Esophagus squamous epithelium (tissue), 5 donors: ENCODE data around the gene PAK1IP1. TPM values are rescaled to one million over a fixed set of nuclear protein-coding genes. Genes with fewer than 3 reads are reported as not detected.
A peak's percentile ranks its signal among the peaks of the same experiment; 100 is the strongest.
"Not testable (repeated sequence)": the region's sequence is repeated elsewhere in the genome, so short reads cannot be mapped to it uniquely, and the experiment has no call there.

ENCODE experiments used
- DNase-seq: peaks from one replicate; lab custom pipeline; 2025; lab: John Stamatoyannopoulos, UW
- H3K27ac ChIP-seq, 4 donors: fragments of 200-600 bp; sonication (generic); one replicate each; pipeline ENCODE4 v1.5.1; 2016 to 2019; ENCODE audit warnings: mild to moderate bottlenecking in 1 of 4
- H3K27me3 ChIP-seq, 4 donors: fragments of 200-600 bp; sonication (generic); 1 replicate in 3 of 4; 2 replicates in 1 of 4; pipeline versions ENCODE4 v1.5.1 to v1.6.0; 2017 to 2021; ENCODE audit warnings: antibody characterized with exemption in 1 of 4
- H3K36me3 ChIP-seq, 3 donors: fragments of 200-600 bp; sonication (generic); one replicate each; pipeline ENCODE4 v1.5.1; 2016 to 2019
- H3K4me1 ChIP-seq, 3 donors: fragments of 200-600 bp; sonication (generic); one replicate each; pipeline ENCODE4 v1.5.1; 2017 to 2019
- H3K4me3 ChIP-seq, 4 donors: fragments of 200-600 bp; sonication (generic); 1 replicate in 3 of 4; 2 replicates in 1 of 4; pipeline ENCODE4 v1.5.1; 2016 to 2019; ENCODE audit warnings: mild to moderate bottlenecking in 2 of 4, moderate library complexity in 1 of 4
- H3K9me3 ChIP-seq, 3 donors: fragments of 200-600 bp; sonication (generic); one replicate each; pipeline ENCODE4 v1.5.1; 2016 to 2019
- POLR2A ChIP-seq, 4 donors: fragments of 450-650 bp; IDR thresholded peaks; one replicate each; pipeline ENCODE4 v1.6.1; 2017; ENCODE audit warnings: antibody characterized with exemption in 4 of 4, mild to moderate bottlenecking in 4 of 4, moderate library complexity in 3 of 4
- WGBS, 2 donors: methylation state at CpG; one replicate each; pipeline ENCODE4 v1.1.5; 2018; 5-methylcytosine and 5-hydroxymethylcytosine counted together
- intact Hi-C: fragments of 100-400 bp; cut with DNase I; formaldehyde crosslinking; loops from one replicate; pipeline ENCODE4 v1.15.0; 2022
- total RNA-seq, 4 donors: library from RNA; depleted of rRNA; stranded (reverse); fragments of >200 nt; gene quantifications; one replicate each; pipeline ENCODE4 v1.1.0, GENCODE V29; 2016
- TF ChIP-seq, protein P1 (sequence below), 6 experiments: fragments of 450-650 bp in 4 of 6; fragments of 200-600 bp in 2 of 6; sonication (generic) in 2 of 6; IDR thresholded peaks; one replicate each; pipeline ENCODE4 v1.5.1; 2016 to 2019; ENCODE audit warnings: antibody characterized with exemption in 6 of 6, mild to moderate bottlenecking in 4 of 6, moderate library complexity in 4 of 6
- donor health status: DM: yes; HTN: yes; CAD: no.

Gene PAK1IP1
- total RNA-seq, 4 donors from 2014 or later, result 11.4 to 23.6 (median 19.4) TPM

GRCh38 chr6:10719296-10719963 is 24.7 kb downstream of the PAK1IP1 start:
- Histone ChIP-seq H3K27ac (peak overlapping the region in 3 of 4 donors; percentile 82 to 93 (median 88)), H3K9me3 (peaks cover 0 to 8% (median 0%) of the 10 kb centered on the region in 3 donors), H3K27me3 (no peaks in the 10 kb centered on the region), H3K36me3 (no peaks in the 10 kb centered on the region), H3K4me3 (peak overlapping the region; percentile 41 to 69 (median 63)), H3K4me1 (peaks cover 5 to 31% (median 8%) of the 10 kb centered on the region in 3 donors)
- WGBS, 2 donors, result 70 to 85% methylated on average over 7 to 8 of the region's 8 CpGs
- no peak for TF ChIP-seq POLR2A (IDR thresholded peaks at IDR 0.05)
- TF ChIP-seq, protein P1, sequence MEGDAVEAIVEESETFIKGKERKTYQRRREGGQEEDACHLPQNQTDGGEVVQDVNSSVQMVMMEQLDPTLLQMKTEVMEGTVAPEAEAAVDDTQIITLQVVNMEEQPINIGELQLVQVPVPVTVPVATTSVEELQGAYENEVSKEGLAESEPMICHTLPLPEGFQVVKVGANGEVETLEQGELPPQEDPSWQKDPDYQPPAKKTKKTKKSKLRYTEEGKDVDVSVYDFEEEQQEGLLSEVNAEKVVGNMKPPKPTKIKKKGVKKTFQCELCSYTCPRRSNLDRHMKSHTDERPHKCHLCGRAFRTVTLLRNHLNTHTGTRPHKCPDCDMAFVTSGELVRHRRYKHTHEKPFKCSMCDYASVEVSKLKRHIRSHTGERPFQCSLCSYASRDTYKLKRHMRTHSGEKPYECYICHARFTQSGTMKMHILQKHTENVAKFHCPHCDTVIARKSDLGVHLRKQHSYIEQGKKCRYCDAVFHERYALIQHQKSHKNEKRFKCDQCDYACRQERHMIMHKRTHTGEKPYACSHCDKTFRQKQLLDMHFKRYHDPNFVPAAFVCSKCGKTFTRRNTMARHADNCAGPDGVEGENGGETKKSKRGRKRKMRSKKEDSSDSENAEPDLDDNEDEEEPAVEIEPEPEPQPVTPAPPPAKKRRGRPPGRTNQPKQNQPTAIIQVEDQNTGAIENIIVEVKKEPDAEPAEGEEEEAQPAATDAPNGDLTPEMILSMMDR (IDR thresholded peaks at IDR 0.05), result no peak
- intact Hi-C loops, result no loop called here
- no peak for DNase-seq

DNA sequence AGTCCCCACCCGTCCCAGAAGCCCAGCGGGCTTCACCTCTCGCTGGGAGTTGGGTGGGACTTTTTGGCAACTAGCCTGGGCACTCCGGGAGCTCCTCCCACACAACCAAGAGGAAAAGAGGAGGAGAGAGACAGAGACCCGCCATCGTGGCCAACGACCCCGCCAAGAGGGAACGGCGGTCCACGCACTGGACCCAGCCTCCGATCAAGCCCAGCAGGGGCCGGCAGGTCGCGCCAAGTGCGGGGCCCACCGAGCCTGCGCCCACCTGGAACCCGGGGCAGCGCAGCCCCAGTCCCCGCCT is 25.1 kb downstream of the PAK1IP1 start:
- intact Hi-C loops, result no loop called here
- Histone ChIP-seq H3K27me3 (no peaks in the 10 kb centered on the region), H3K9me3 (peaks cover 0 to 8% (median 0%) of the 10 kb centered on the region in 3 donors), H3K4me3 (peak overlapping the region; percentile 41 to 69 (median 63)), H3K4me1 (peaks cover 5 to 36% (median 13%) of the 10 kb centered on the region in 3 donors), H3K36me3 (peaks cover 0 to 3% (median 0%) of the 10 kb centered on the region in 3 donors), H3K27ac (peak overlapping the region; percentile 82 to 93 (median 86))
- WGBS, 2 donors, result 70% methylated on average over 2 of the region's 21 CpGs; no CpG with 5 or more reads in 1 of the 2 donors
- TF ChIP-seq, protein P1 (IDR thresholded peaks at IDR 0.05), result no peak
- TF ChIP-seq POLR2A (IDR thresholded peaks at IDR 0.05), result no peak
- DNase-seq, result no peak

GRCh38 chr6:10720265-10720959 is 25.6 kb downstream of the PAK1IP1 start:
- H3K36me3 ChIP-seq, result peaks cover 0 to 8% (median 0%) of the 10 kb centered on the region in 3 donors
- DNase-seq, result no peak
- intact Hi-C loops, result no loop called here
- peak overlapping the region; percentile 82 to 93 (median 86) for H3K27ac ChIP-seq
- TF ChIP-seq, protein P1 (IDR thresholded peaks at IDR 0.05), result no peak
- peak in 3 of 4 donors; percentile 25 to 47 (median 44) for TF ChIP-seq POLR2A (IDR thresholded peaks at IDR 0.05)
- H3K4me1 ChIP-seq, result peaks cover 5 to 41% (median 16%) of the 10 kb centered on the region in 3 donors
- H3K9me3 ChIP-seq, result peaks cover 0 to 8% (median 0%) of the 10 kb centered on the region in 3 donors
- whole genome bisulfite sequencing, 2 donors, result no CpG with 5 or more reads among the region's 49 CpGs
- H3K4me3 ChIP-seq, result peak overlapping the region; percentile 41 to 69 (median 63)
- H3K27me3 ChIP-seq, result no peaks in the 10 kb centered on the region

DNA sequence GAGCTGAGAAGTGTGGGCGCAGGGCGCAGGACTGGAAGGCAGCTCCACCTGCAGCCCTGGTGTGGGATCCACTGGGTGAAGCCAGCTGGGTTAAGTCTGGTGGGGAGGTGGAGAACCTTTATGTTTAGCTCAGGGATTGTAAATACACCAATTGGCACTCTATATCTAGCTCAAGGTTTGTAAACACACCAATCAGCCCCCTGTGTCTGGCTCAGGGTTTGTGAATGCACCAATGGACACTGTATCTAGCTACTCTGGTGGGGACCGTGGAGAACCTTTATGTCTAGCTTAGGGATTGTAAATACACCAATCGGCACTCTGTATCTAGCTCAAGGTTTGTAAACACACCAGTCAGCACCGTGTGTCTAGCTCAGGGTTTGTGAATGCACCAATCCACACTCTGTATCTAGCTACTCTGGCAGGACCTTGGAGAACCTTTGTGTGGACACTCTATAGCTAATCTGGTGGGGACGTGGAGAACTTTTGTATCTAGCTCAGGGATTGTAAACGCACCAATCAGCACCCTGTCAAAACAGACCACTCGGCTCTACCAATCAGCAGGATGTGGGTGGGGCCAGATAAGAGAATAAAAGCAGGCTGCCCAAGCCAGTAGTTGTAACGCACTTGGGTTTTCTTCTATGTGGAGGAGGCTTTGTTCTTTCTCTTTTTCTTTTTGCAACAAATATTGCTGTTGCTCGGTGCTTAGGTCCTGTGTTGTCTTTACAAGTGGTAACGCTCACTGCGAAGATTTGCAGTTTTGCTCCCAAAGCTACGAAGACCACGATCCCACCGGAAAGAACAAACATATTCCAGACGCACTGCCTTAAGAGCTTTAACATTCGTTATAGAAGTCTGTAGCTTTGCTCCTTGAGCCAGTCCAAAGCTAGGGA is 26.4 kb downstream of the PAK1IP1 start:
- DNase-seq, intact Hi-C loops, H3K27me3 ChIP-seq, H3K9me3 ChIP-seq: not testable (repeated sequence)
- peak overlapping the region; percentile 41 to 69 (median 63) for H3K4me3 ChIP-seq
- H3K4me1 ChIP-seq, result peaks cover 5 to 47% (median 19%) of the 10 kb centered on the region in 3 donors
- peak overlapping the region; percentile 82 to 93 (median 86) for H3K27ac ChIP-seq
- H3K36me3 ChIP-seq, result peaks cover 0 to 16% (median 0%) of the 10 kb centered on the region in 3 donors
- 84 to 88% methylated on average over 11 to 15 of the region's 17 CpGs for WGBS, 2 donors

DNA sequence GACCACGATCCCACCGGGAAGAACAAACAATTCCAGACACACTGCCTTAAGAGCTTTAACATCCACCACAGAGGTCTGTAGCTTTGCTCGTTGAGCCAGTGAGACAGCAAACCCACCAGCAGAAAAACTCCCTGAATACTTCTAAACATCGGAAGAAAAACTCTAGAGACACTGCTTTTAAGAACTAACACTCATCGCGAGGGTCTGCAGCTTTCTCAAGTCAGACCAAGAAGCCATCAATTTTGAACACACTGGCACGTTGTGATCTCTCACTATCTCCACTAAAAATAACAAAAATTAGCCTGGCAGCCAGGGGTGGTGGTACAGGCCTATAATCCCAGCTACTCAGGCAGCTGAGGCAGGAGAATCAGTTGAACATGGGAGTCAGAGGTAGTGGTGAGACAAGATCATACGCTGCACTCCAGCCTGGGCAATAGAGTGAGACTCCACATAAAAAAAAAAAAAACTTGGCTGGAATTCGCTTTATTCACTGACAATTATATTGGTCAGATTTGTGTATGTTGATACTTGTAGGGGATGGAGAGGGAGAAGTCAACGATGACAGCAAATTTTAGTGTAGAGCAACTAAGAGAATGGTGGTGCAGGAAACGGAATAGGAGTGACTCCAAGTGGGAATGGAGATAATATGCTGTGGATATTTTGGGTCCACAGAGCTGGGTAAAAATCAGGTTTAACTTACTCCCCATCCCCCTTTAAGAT is 27.2 kb downstream of the PAK1IP1 start:
- Histone ChIP-seq H3K4me3 (peak overlapping the region; percentile 60 to 83 (median 72)), H3K27me3 (no peaks in the 10 kb centered on the region), H3K27ac (peak overlapping the region; percentile 86 to 96 (median 91)), H3K4me1 (peaks cover 5 to 52% (median 19%) of the 10 kb centered on the region in 3 donors), H3K36me3 (peaks cover 0 to 24% (median 0%) of the 10 kb centered on the region in 3 donors), H3K9me3 (peaks cover 0 to 8% (median 0%) of the 10 kb centered on the region in 3 donors)
- 68 to 70% methylated on average over 10 of the region's 11 CpGs for WGBS, 2 donors
- intact Hi-C loops, result no loop called here
- no peak for DNase-seq
- TF ChIP-seq, protein P1 (IDR thresholded peaks at IDR 0.05), result no peak
